ENCODE measurements around the gene SH3D21. TPM values are rescaled to one million over a fixed set of nuclear protein-coding genes. Genes with fewer than 3 reads are reported as not detected.

SH3D21 gene
- total and polyA plus RNA-seq, 4 donors: 9.0 to 16.6 (median 11.7) TPM

DNA sequence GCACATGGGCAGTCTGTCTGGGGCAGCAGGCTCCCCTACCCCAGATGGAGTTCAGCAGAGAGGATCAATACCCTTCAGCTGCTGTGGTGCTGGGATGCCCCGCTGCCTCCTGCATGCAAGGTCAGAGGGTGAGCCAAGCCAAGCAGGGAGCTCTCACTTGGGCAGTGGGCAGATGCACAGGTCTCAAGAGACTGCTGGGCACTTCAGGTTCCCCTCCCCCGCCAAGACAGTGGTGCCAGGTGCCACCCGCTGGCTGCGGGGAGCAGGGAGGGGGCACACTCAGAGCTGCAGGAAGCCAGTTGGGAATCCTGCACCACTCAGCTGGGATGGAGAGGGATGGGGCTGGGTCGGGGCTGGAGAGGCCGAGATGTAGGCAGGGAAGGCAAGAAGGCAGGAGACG is 33.0 kb downstream of the SH3D21 start:
- no peak overlapping the region for H3K4me3 ChIP-seq
- H3K36me3 ChIP-seq (ENCODE audit: control insufficient read depth in 4 of 4, insufficient read depth in 4 of 4, low read length in 4 of 4): peaks cover 0 to 35% (median 2%) of the 10 kb centered on the region in 4 donors
- no peak overlapping the region for H3K9ac ChIP-seq (ENCODE audit: insufficient read depth in 1 of 2, low read length in 2 of 2)
- TF ChIP-seq, protein P1, sequence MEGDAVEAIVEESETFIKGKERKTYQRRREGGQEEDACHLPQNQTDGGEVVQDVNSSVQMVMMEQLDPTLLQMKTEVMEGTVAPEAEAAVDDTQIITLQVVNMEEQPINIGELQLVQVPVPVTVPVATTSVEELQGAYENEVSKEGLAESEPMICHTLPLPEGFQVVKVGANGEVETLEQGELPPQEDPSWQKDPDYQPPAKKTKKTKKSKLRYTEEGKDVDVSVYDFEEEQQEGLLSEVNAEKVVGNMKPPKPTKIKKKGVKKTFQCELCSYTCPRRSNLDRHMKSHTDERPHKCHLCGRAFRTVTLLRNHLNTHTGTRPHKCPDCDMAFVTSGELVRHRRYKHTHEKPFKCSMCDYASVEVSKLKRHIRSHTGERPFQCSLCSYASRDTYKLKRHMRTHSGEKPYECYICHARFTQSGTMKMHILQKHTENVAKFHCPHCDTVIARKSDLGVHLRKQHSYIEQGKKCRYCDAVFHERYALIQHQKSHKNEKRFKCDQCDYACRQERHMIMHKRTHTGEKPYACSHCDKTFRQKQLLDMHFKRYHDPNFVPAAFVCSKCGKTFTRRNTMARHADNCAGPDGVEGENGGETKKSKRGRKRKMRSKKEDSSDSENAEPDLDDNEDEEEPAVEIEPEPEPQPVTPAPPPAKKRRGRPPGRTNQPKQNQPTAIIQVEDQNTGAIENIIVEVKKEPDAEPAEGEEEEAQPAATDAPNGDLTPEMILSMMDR (IDR thresholded peaks at IDR 0.05; ENCODE audit: control extremely low read depth, extremely low read depth): no peak
- no peaks in the 10 kb centered on the region for H3K27me3 ChIP-seq (ENCODE audit: control insufficient read depth in 3 of 3, insufficient read depth in 3 of 3, low read length in 2 of 3)
- no peak for DNase-seq
- WGBS, 2 donors: 55 to 59% methylated on average over 7 of the region's 7 CpGs
- H3K4me1 ChIP-seq (ENCODE audit: control insufficient read depth in 5 of 5, insufficient read depth in 5 of 5, low read length in 5 of 5): peaks cover 0 to 8% (median 0%) of the 10 kb centered on the region in 5 donors
- H3K27ac ChIP-seq (ENCODE audit: low read depth in 1 of 2, low read length in 1 of 2): no peak overlapping the region
- ATAC-seq (ENCODE audit: insufficient read depth, low FRiP score): no peak
- H3K9me3 ChIP-seq (ENCODE audit: control insufficient read depth in 4 of 4, insufficient read depth in 3 of 4, low read length in 3 of 4): no peaks in the 10 kb centered on the region

DNA sequence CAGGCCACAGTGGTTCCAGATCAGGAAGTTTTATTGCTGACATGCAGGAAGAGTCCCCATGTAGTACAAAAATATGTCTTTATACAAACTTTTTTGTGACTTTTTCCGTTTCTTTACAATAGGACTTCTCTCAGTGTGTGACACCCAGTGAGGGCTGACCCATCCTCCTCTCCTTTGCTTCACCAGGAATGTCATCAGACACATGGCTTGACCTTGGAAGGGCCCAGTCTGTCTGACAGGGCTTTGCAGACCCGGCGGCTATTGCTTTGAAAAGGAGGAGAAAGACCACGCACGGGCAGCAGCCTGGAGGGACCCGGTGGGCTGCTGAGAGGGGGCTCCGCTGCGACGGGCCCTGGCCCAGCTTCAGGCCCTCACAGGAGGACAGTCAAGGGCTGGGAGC is 33.4 kb downstream of the SH3D21 start:
- TF ChIP-seq, protein P1 (IDR thresholded peaks at IDR 0.05; ENCODE audit: control extremely low read depth, extremely low read depth): no peak
- Histone ChIP-seq H3K36me3 (ENCODE audit: control insufficient read depth in 4 of 4, insufficient read depth in 4 of 4, low read length in 4 of 4) (peaks cover 0 to 39% (median 2%) of the 10 kb centered on the region in 4 donors), H3K9me3 (ENCODE audit: control insufficient read depth in 4 of 4, insufficient read depth in 3 of 4, low read length in 3 of 4) (no peaks in the 10 kb centered on the region), H3K27ac (ENCODE audit: low read depth in 1 of 2, low read length in 1 of 2) (no peak overlapping the region), H3K27me3 (ENCODE audit: control insufficient read depth in 3 of 3, insufficient read depth in 3 of 3, low read length in 2 of 3) (no peaks in the 10 kb centered on the region), H3K9ac (ENCODE audit: insufficient read depth in 1 of 2, low read length in 2 of 2) (no peak overlapping the region), H3K4me3 (no peak overlapping the region), H3K4me1 (ENCODE audit: control insufficient read depth in 5 of 5, insufficient read depth in 5 of 5, low read length in 5 of 5) (peaks cover 0 to 8% (median 0%) of the 10 kb centered on the region in 5 donors)
- DNase-seq: no peak
- no peak for ATAC-seq (ENCODE audit: insufficient read depth, low FRiP score)
- WGBS, 2 donors: 84 to 89% methylated on average over 9 of the region's 9 CpGs

DNA sequence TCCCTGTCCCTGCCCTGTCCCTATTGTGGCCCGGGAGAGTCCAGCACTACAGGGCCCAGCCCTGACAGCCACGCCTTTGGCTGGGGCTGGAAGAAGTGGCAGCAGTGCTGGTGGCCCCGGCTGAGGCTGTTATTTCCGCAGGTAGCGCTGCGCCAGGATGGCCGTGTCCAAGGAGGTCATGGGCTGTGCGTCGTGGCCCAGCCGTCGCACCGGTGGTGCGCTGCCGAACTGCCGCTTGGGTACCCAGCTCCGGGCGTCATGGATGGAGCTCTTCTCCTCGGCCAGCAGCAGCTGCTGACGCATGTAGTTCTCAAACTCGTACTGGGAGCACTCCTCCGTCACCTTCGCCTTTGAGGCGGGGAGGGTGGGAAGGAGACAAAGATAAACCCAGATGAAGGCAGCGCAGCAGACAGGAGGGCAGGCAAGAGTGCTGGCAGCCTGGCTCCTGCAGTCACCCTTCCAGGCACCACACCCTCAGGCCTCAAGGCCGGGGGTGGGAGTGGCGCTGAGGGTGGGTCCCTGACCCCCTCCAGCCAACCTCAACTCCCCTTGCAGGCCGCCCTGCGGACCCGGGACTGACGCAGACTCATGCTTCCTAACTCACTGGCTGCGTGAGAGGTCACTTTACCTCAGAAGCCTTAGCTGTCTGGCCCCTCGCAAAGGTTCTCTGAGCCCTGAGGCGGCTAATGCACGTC is 35.6 kb downstream of the SH3D21 start:
- Histone ChIP-seq H3K9ac (ENCODE audit: insufficient read depth in 1 of 2, low read length in 2 of 2) (no peak overlapping the region), H3K4me1 (ENCODE audit: control insufficient read depth in 5 of 5, insufficient read depth in 5 of 5, low read length in 5 of 5) (peaks cover 0 to 8% (median 0%) of the 10 kb centered on the region in 5 donors), H3K9me3 (ENCODE audit: control insufficient read depth in 4 of 4, insufficient read depth in 3 of 4, low read length in 3 of 4) (no peaks in the 10 kb centered on the region), H3K27me3 (ENCODE audit: control insufficient read depth in 3 of 3, insufficient read depth in 3 of 3, low read length in 2 of 3) (no peaks in the 10 kb centered on the region), H3K36me3 (ENCODE audit: control insufficient read depth in 4 of 4, insufficient read depth in 4 of 4, low read length in 4 of 4) (peaks cover 0 to 55% (median 11%) of the 10 kb centered on the region in 4 donors), H3K4me3 (no peak overlapping the region), H3K27ac (ENCODE audit: low read depth in 1 of 2, low read length in 1 of 2) (no peak overlapping the region)
- 94% methylated on average over 34 of the region's 34 CpGs for WGBS, 2 donors
- TF ChIP-seq, protein P1 (IDR thresholded peaks at IDR 0.05; ENCODE audit: control extremely low read depth, extremely low read depth): no peak
- DNase-seq (no peak), ATAC-seq (ENCODE audit: insufficient read depth, low FRiP score) (no peak)

All from lung (tissue), 12 donors.